DMS79 treated with DMSO at 0.1 percent for 48 hours (cell line): Measurements from ENCODE around the gene HAND2.
A peak's percentile ranks its signal among the peaks of the same experiment; 100 is the strongest.

Experiments
- DNase-seq: peaks from one replicate; lab custom pipeline; 2025; lab: John Stamatoyannopoulos, UW

Gene HAND2

GRCh38 chr4:173501592-173502150 lies 28.4 kb downstream of the HAND2 start:
- DNase-seq, result no peak

DNA sequence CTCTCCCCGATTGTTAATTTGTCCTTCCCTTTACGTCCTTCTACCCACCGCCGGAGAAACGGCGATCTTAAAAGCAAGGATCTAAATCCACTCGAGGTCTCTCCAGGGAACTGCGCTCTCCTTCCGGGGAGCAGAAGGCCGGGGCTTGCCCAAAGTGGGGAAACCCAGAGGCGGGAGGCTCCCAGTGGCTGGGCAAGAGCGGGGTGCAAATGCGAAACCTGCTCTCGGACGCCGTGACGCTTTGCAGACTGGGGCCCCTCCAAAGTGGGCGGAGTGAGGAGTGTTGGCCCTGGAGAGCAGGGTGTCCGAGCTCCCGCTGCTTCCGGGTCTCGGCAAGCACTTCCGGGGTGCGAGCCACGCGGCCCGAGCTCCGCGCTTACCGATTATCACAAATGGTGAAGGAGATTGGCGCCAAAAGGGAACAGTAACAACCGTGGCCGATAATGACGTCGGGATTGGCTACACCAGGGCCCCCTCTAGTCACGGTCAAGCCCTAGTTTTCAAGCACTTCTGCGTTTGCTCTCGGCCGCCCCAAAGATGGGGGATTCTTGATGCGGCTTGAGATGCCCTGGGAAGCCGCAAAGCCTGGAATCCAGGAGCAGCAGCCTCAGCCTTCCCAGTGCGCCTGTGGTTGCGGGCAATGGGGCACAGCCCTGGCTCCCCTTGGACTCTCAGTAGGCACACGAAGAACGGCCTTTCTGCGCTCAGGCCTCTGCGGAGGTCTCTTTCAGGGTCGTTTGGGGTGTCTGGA lies 29.0 kb downstream of the HAND2 start:
- no peak for DNase-seq

- no peak for DNase-seq
Observed at GRCh38 chr4:173499658-173500535, 30.1 kb downstream of the HAND2 start.

DNA sequence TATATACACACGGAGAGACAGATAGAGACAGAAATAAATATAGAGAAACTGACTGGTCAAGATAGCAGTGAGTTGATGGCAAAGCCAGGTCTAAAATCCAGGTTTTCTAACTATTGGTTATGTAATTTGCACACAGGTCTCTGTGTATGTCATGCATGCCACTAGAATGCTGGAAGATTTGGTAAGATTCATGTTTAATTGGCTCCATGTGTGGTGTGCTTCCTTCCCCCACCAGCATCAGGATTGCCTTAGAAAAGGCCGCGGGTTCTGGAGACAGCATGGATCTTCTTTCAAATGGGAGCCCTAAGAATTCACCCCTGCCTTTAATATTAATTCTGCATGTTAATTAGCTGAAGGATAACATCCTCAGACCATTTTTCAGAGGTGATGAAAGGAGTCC lies 31.3 kb downstream of the HAND2 start:
- DNase-seq, result no peak

- DNase-seq, result no peak
Observed at GRCh38 chr4:173498023-173498422, 32.0 kb downstream of the HAND2 start.

DNA sequence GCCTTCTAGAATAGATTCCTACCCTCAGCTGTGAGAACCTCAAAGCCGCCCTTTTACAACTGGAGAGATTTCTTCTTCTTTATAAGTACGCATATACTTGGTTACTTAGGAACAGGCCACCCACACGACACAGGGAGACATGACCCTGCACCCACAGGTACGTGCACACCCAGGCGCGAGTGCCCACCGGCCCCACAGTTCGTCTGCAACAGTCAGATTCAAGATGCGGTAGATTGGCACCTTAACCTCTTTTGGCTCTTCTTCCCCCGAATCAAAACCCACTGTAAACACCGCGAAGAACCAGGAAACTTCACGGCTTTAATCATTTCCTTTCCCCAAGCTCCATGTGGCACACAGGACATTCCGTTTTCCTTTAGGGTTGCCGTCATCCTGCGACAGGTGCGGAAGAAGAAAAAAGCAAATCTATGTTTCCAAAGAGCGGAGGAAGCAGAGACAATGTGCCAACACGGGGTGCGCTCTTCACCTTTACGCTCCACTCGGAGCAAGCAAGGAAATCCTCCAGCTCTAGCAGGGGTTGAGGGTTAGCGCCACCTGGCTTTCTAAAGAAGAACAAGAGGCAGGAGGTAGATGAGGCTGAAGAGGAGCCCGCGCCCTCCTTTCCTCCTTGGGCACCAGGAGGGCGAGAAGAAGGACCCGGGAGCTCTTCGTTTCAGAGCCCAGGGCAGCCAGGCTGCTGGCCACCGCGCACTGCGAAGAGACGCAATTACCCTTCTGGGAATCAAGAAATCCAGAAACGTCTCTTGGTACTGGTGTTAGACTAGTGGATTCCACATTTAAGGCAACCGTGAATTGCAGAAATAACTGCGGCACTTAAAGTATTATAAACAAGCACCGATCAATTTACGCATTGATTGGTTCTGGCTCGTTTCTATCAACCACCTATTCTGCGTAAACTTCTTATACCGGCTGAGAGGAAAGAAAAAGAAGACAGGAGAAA lies 35.7 kb downstream of the HAND2 start:
- no peak for DNase-seq

- no peak for DNase-seq
Observed at GRCh38 chr4:173493041-173493440, 37.0 kb downstream of the HAND2 start.

DNA sequence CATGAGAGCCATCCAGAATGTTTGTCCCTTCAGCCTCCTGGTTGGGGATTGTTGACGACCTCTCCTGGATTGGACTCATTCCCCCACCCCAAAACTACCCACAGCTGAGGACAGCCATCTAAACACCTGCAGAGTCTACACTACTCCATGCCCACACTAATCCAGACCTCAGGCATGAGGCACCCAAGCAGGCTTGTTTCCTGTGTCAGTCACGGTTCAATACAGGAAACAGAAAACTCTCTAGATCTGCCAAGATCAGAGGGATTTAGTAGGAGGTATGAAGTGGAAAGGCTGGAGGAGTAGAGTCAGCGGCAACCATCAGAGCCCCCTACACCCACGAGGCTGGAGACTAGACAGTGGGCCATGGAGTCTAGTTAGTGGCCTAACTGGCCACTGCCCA lies 37.7 kb downstream of the HAND2 start:
- DNase-seq, result no peak

DNA sequence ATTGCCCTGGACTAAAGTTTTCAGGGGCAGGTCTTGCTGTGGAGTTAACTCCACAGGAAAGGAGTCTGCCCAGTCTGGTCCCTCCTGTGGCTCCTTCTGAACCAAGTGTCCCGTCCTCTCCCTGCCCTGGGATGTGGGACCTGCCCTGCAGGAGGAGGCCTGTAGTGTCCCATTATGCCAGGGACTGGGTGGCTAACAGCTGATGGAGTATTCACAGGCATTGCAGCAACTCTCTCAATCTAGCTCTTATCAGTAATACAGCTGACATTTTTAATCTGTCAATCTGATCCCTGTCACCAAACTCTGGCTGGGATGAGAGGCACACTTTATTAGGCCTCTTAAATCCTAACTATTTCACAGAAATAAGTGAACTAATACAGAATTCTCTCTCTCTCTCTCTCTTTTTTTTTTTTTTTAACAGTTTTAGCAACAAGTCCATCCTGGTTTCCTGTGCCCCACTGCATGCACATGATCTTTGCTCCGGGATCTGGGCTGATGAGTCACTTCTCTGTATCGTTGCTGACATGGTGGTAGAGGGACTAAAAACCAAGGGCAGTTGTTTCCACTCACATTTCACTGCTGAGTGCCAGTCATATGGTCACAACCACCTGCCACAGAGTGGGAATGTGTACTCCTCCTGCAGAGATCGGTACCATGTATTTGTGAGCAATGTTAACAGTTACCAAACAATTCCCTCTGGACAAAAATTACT lies 39.1 kb downstream of the HAND2 start:
- no peak for DNase-seq

DNA sequence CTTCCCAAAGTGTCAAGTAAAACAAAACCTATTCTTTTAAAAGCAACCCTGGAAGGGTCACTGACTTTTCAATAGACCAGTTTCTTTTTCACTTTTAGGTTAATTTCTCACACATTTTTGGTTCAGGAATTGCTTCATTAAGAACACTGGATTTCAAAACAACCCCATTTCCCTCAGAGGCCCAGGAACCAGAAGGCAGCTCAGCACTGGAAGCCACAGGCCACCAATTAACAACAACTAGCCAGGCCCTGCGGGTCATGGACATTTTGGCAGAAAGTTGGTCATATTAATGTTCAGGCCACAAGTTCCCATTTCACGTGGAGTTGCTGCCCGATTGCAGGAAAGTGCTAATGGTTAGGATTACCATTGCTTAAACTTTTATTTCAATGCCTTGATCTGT lies 39.8 kb downstream of the HAND2 start:
- DNase-seq, result no peak

- peak; percentile 36 for DNase-seq
Observed at GRCh38 chr4:173489514-173489913, 40.5 kb downstream of the HAND2 start.

GRCh38 chr4:173488656-173489055 lies 41.4 kb downstream of the HAND2 start:
- no peak for DNase-seq

GRCh38 chr4:173488074-173488473 lies 42.0 kb downstream of the HAND2 start:
- DNase-seq, result no peak

- peak; percentile 53 for DNase-seq
Observed at GRCh38 chr4:173486714-173487392, 43.2 kb downstream of the HAND2 start.

DNA sequence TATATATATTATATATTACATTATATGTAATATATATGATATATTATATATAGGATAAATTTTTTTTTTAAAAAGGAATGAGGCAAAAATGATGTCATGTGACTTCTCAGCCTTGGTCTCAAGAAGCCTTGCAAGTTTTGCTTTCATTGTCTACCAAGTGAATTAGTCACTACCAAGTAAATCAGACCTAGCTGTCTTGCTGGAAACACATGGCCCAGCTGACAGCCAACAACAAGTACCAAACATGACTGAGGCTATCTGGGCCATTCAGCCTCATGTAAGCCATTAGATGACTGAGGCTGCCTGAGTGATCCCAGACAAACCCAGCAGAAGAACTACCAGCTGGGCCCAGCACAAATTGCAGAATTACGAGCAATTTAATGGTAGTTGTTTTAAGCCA lies 44.9 kb downstream of the HAND2 start:
- no peak for DNase-seq

GRCh38 chr4:173482330-173482931 lies 47.6 kb downstream of the HAND2 start:
- DNase-seq, result no peak

GRCh38 chr4:173478913-173479283 lies 51.1 kb downstream of the HAND2 start:
- no peak for DNase-seq

DNA sequence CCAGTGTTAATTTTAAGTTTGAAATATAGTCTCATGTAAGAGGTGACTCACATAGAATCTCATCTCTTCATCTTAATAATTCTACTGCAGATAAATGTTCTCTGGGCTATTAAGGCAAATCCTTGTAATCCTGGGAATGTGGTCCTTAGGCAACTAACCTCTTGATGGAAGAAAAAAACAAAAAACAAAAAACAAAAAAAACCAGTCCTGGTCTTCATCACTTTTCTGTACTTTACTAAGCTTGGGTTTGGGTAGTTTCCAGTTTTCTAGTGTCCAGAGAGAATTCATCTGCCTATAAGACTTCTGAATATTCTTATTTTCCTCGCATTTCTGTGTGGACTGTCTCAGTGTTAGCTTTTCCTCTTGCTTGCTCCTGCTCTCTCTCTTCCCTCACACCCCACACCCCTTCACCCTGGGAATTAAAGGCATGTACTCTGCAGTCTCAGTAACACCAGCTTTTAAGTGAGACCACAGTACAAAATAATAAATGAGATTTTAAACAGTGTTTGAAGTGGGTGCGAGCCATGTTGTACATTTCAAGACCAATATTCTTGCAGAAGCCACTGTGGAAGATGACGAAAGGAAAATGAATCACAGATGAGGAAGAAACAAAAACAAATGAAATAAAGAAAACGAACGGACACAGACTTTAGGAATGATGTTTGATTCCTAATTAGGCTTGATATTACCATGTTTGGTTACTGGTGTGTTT lies 51.7 kb downstream of the HAND2 start:
- DNase-seq, result no peak

GRCh38 chr4:173477016-173477415 lies 53.0 kb downstream of the HAND2 start:
- no peak for DNase-seq
